B cell (primary cell): ENCODE data around the gene MCHR1. TPM values are rescaled to one million over a fixed set of nuclear protein-coding genes. Genes with fewer than 3 reads are reported as not detected.

Experiments
- ATAC-seq: fragments of 200-7000 bp; cut with Tn5 transposase; one replicate; pipeline ENCODE4 v1.10.0; 2021; ENCODE audit warnings: low read depth, mild to moderate bottlenecking, moderate number of reproducible peaks, moderate library complexity
- CTCF ChIA-PET: fragments of 350-600 bp; sonication (Branson Sonifier 250); formaldehyde crosslinking; loops from one replicate; lab custom pipeline; 2021; ENCODE audit warnings: antibody characterized with exemption, inconsistent platforms; lab: Charles Lee
- POLR2A ChIA-PET: fragments of 350-600 bp; sonication (Branson Sonifier 250); formaldehyde crosslinking; loops from one replicate; lab custom pipeline; 2021; ENCODE audit warnings: antibody characterized with exemption; lab: Charles Lee
- DNase-seq: peaks from one replicate; pipeline ENCODE4 v3.0.0; 2013
- H2AFZ ChIP-seq: 2 replicates; pipeline ENCODE4 v1.6.1; 2012; ENCODE audit warnings: mild to moderate bottlenecking, low read depth, low read length; ENCODE audit not compliant: insufficient read depth, poor library complexity, severe bottlenecking
- H3K27ac ChIP-seq, 2 donors: 1 replicate in 1 of 2; 2 replicates in 1 of 2; pipeline ENCODE4 v1.5.1; 2012 to 2013; ENCODE audit warnings: low read length in 2 of 2, mild to moderate bottlenecking in 2 of 2, moderate library complexity in 1 of 2
- H3K27me3 ChIP-seq, 4 experiments: fragments of 200-600 bp in 1 of 4; sonication (generic) in 1 of 4; replicated peaks in 1 of 4; 1 replicate in 2 of 4; 2 replicates in 2 of 4; pipeline versions ENCODE4 v1.6.1 to v1.7.0; 2013 to 2016; ENCODE audit warnings: low read length in 3 of 4, mild to moderate bottlenecking in 2 of 4, mixed read lengths in 1 of 4, moderate library complexity in 1 of 4; ENCODE audit not compliant: insufficient read depth in 4 of 4, control insufficient read depth in 3 of 4; ENCODE audit errors: control extremely low read depth in 1 of 4
- H3K36me3 ChIP-seq, 2 experiments: replicated peaks in 1 of 2; 1 replicate in 1 of 2; 2 replicates in 1 of 2; pipeline versions ENCODE4 v1.6.1 to v1.7.1; 2013; ENCODE audit warnings: low read length in 1 of 2; ENCODE audit not compliant: insufficient read depth in 2 of 2, control insufficient read depth in 1 of 2; ENCODE audit errors: control extremely low read depth in 1 of 2, extremely low read depth in 1 of 2
- H3K4me1 ChIP-seq, 2 donors: fragments of 200-600 bp in 1 of 2; sonication (generic) in 1 of 2; 1 replicate in 1 of 2; 2 replicates in 1 of 2; pipeline versions ENCODE4 v1.5.1 to v1.6.1; 2013 to 2017; ENCODE audit warnings: low read length in 2 of 2; ENCODE audit not compliant: control insufficient read depth in 2 of 2, insufficient read depth in 2 of 2
- H3K4me2 ChIP-seq: replicated peaks from 2 replicates; pipeline ENCODE3; 2012; ENCODE audit warnings: mild to moderate bottlenecking, low read depth, low read length; ENCODE audit not compliant: poor library complexity, severe bottlenecking
- H3K4me3 ChIP-seq, 5 experiments: fragments of 200-600 bp in 1 of 5; sonication (generic) in 1 of 5; 1 replicate in 3 of 5; 2 replicates in 2 of 5; pipeline versions ENCODE4 v1.5.1 to v1.7.0; 2011 to 2016; ENCODE audit warnings: low read length in 4 of 5, mild to moderate bottlenecking in 4 of 5, low read depth in 2 of 5, control low read depth in 1 of 5, moderate library complexity in 1 of 5; ENCODE audit not compliant: insufficient read depth in 1 of 5; ENCODE audit errors: control extremely low read depth in 1 of 5, extremely low read depth in 1 of 5
- H3K79me2 ChIP-seq: fragments of 200-600 bp; sonication (generic); one replicate; pipeline ENCODE4 v1.6.0; 2016; ENCODE audit warnings: low read length; ENCODE audit not compliant: control insufficient read depth, insufficient read depth
- H3K9ac ChIP-seq: fragments of 200-600 bp; sonication (generic); 2 replicates; pipeline ENCODE4 v1.6.1; 2017; ENCODE audit warnings: mild to moderate bottlenecking, low read length, moderate library complexity
- H3K9me3 ChIP-seq, 3 donors: one replicate each; pipeline versions ENCODE4 v1.6.1 to v1.7.1; 2013; ENCODE audit warnings: low read length in 2 of 3; ENCODE audit not compliant: control insufficient read depth in 2 of 3, insufficient read depth in 1 of 3; ENCODE audit errors: control extremely low read depth in 1 of 3
- H4K20me1 ChIP-seq: 2 replicates; pipeline ENCODE4 v1.6.0; 2012; ENCODE audit warnings: mild to moderate bottlenecking, low read length; ENCODE audit not compliant: insufficient read depth, control insufficient read depth, poor library complexity, severe bottlenecking
- H3K27ac Mint-ChIP-seq: one replicate; pipeline ENCODE4 v1.8.0; 2021; ENCODE audit warnings: mixed read lengths
- H3K27me3 Mint-ChIP-seq: one replicate; pipeline ENCODE4 v1.8.0; 2021; ENCODE audit warnings: mixed read lengths
- H3K4me1 Mint-ChIP-seq: one replicate; pipeline ENCODE4 v1.8.0; 2021; ENCODE audit warnings: mixed read lengths
- H3K4me3 Mint-ChIP-seq: one replicate; pipeline ENCODE4 v1.8.0; 2021; ENCODE audit warnings: mixed read lengths
- H3K9me3 Mint-ChIP-seq: one replicate; pipeline ENCODE4 v1.8.0; 2022; ENCODE audit warnings: mixed read lengths; ENCODE audit not compliant: insufficient read depth
- EZH2 ChIP-seq: IDR thresholded peaks from 2 replicates; pipeline ENCODE4 v1.6.1; 2012; ENCODE audit warnings: borderline replicate concordance, low read depth, mild to moderate bottlenecking, moderate library complexity, low read length; ENCODE audit not compliant: insufficient read depth, poor library complexity, severe bottlenecking
- WGBS: methylation state at CpG from one replicate; pipeline ENCODE4 v1.1.5; 2013; ENCODE audit warnings: missing lambda C conversion rate; ENCODE audit not compliant: insufficient coverage; 5-methylcytosine and 5-hydroxymethylcytosine counted together
- intact Hi-C: fragments of 100-400 bp; cut with micrococcal nuclease; formaldehyde crosslinking; loops from one replicate; pipeline ENCODE4 v1.10.0; 2022
- polyA plus RNA-seq: library from polyadenylated mRNA; depleted of rRNA; stranded (reverse); fragments of >200 nt; gene quantifications from 2 replicates; pipeline ENCODE4 v1.2.3, GENCODE V29; 2012
- total RNA-seq, 2 donors: library from RNA; stranded (reverse); fragments of 120-200 nt in 1 of 2; gene quantifications; 1 replicate in 1 of 2; 2 replicates in 1 of 2; pipeline versions ENCODE4 v1.2.3 to v1.2.4, GENCODE V29; 2013 to 2022
- TF ChIP-seq, protein P1 (sequence below): fragments of 200-600 bp; IDR thresholded peaks from one replicate; pipeline ENCODE4 v1.8.0; 2022; ENCODE audit warnings: antibody characterized with exemption, mild to moderate bottlenecking

MCHR1 gene
- total and polyA plus RNA-seq, 2 donors (not counting 1 experiment from before 2014, with no cell fraction given) = not detected

DNA sequence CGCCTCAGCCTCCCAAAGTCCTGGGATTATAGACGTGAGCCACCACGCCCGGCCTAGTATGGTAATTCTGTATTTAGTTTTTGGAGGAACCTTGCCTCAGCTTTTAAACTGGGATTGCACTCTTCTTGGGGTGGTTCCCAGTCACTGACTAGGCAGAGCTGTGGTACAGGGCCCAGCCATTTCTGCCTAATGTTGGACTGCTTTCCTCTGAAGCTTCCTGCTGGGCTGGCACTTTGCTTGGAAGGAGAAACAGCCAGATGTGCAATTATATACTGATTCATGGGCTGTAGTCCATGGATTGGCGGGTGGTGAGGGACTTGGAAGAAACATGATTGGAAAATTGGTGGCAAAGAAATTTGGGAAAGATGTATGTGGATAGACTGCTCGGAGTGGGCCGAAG, 17.6 kb upstream of the MCHR1 start:
- Mint-ChIP-seq H3K4me1 (peaks cover 13% of the 10 kb centered on the region), H3K9me3 (no peaks in the 10 kb centered on the region), H3K27me3 (no peaks in the 10 kb centered on the region), H3K4me3 (no peak overlapping the region), H3K27ac (no peak overlapping the region)
- Histone ChIP-seq H3K4me3 (no peak overlapping the region), H3K27ac (no peak overlapping the region), H3K27me3 (no peaks in the 10 kb centered on the region), H3K9me3 (no peaks in the 10 kb centered on the region), H2AFZ (no peak overlapping the region), H3K36me3 (no peaks in the 10 kb centered on the region), H3K4me1 (peaks cover 7 to 11% of the 10 kb centered on the region in 2 donors), H3K79me2 (no peaks in the 10 kb centered on the region), H3K4me2 (no peak overlapping the region), H4K20me1 (no peaks in the 10 kb centered on the region), H3K9ac (no peak overlapping the region)
- WGBS = 98% methylated on average over 6 of the region's 7 CpGs
- ATAC-seq (no peak), DNase-seq (no peak)
- ChIA-PET POLR2A (no interaction called here), CTCF (no interaction called here)
- intact Hi-C loops = no loop called here
- TF ChIP-seq, protein P1, sequence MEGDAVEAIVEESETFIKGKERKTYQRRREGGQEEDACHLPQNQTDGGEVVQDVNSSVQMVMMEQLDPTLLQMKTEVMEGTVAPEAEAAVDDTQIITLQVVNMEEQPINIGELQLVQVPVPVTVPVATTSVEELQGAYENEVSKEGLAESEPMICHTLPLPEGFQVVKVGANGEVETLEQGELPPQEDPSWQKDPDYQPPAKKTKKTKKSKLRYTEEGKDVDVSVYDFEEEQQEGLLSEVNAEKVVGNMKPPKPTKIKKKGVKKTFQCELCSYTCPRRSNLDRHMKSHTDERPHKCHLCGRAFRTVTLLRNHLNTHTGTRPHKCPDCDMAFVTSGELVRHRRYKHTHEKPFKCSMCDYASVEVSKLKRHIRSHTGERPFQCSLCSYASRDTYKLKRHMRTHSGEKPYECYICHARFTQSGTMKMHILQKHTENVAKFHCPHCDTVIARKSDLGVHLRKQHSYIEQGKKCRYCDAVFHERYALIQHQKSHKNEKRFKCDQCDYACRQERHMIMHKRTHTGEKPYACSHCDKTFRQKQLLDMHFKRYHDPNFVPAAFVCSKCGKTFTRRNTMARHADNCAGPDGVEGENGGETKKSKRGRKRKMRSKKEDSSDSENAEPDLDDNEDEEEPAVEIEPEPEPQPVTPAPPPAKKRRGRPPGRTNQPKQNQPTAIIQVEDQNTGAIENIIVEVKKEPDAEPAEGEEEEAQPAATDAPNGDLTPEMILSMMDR = no peak
- no peak for TF ChIP-seq EZH2

DNA sequence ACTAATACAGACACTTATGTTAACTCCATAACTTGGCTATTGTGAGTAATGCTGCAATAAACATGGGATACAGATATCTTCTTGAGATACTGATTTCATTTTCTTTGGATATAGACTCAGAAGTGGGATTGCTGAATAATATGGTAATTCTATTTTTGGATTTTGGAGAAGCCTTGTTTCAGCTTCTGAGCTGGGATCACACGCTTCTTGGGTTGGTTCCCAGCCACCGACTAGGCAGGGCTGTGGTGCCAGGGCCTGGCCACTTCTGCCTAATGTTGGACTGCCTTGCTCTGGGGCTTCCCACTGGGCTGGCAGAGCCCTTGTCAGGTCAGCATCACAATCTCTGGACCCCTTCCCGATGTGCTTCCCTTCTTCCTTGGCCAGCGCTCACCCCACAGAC, 14.0 kb upstream of the MCHR1 start:
- Mint-ChIP-seq H3K4me1 (peaks cover 12% of the 10 kb centered on the region), H3K9me3 (no peaks in the 10 kb centered on the region), H3K27ac (no peak overlapping the region), H3K27me3 (no peaks in the 10 kb centered on the region), H3K4me3 (no peak overlapping the region)
- DNase-seq (no peak), ATAC-seq (no peak)
- Histone ChIP-seq H3K4me2 (no peak overlapping the region), H3K27ac (no peak overlapping the region), H3K4me1 (peaks cover 7 to 10% of the 10 kb centered on the region in 2 donors), H3K79me2 (no peaks in the 10 kb centered on the region), H3K9me3 (no peaks in the 10 kb centered on the region), H4K20me1 (no peaks in the 10 kb centered on the region), H3K27me3 (no peaks in the 10 kb centered on the region), H3K36me3 (no peaks in the 10 kb centered on the region), H3K9ac (no peak overlapping the region), H3K4me3 (no peak overlapping the region), H2AFZ (no peak overlapping the region)
- POLR2A ChIA-PET = no interaction called here
- CTCF ChIA-PET = no interaction called here
- TF ChIP-seq EZH2 = no peak
- TF ChIP-seq, protein P1 = no peak
- WGBS = 100% methylated on average over 4 of the region's 4 CpGs
- intact Hi-C loops = no loop called here
